ENCODE results near the gene LETMD1. TPM values are rescaled to one million over a fixed set of nuclear protein-coding genes. Genes with fewer than 3 reads are reported as not detected.

LETMD1 gene
- polyA plus RNA-seq, 1 of the 3 experiments (the other 2 are of a cell fraction) = 67.8 TPM

DNA sequence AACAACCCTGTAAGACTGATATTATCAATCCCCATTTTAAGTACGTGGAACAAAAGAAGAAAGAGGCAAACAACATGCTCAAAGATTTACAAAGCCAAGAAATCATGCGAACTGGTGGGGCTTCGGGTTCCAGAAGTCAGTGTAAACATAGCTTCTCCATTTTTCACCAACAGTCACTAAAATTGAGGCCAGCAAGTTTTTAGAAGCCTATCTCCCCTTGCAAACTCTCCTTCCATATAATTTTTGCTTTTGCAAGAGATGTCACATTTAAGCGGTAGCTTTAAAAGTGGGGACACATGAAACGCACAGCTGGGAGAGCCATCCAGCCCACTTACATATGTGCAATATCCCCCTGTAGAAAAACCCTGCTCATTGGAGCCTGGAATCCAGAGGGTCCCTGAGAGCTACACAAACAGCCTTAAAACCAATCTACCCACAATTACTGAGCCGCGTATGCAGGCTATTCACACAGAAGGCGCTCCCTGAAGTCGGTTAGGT, 22.7 kb upstream of the LETMD1 start:
- Histone ChIP-seq H4K20me1 (ENCODE audit: insufficient read depth) (no peaks in the 10 kb centered on the region), H2AFZ (ENCODE audit: low read depth) (peak overlapping the region; percentile 49), H3K4me1 (ENCODE audit: control insufficient read depth in 1 of 2, insufficient read depth in 2 of 2, low read depth in 1 of 2, low read length in 1 of 2) (peaks cover 0 to 4% of the 10 kb centered on the region in 2 experiments; a peak in 2 of 4 replicates), H3F3A (replicated peaks; ENCODE audit: insufficient read depth) (no peaks in the 10 kb centered on the region), H3K4me2 (peak overlapping the region; percentile 96), H3K27me3 (ENCODE audit: insufficient read depth) (no peaks in the 10 kb centered on the region), H3K79me2 (ENCODE audit: insufficient read depth) (peaks cover 58% of the 10 kb centered on the region), H3K9me2 (no peaks in the 10 kb centered on the region), H3K9ac (peak overlapping the region; percentile 77), H3K27ac (ENCODE audit: low read depth in 2 of 2, low read length in 1 of 2) (peak overlapping the region; percentile 48 to 81), H3K9me3 (no peaks in the 10 kb centered on the region), H3K36me3 (replicated peaks in 1 of 2; ENCODE audit: control insufficient read depth in 1 of 2, insufficient read depth in 2 of 2, low read length in 1 of 2) (no peaks in the 10 kb centered on the region), H3K4me3 (ENCODE audit: low read depth in 2 of 2, low read length in 1 of 2) (peak overlapping the region; percentile 57 to 88)
- no peak for DNase-seq
- TF ChIP-seq FOXJ3 (CRISPR knock-in tag; IDR thresholded peaks at IDR 0.05) (no peak), RAD21 (IDR thresholded peaks at IDR 0.05; ENCODE audit: low read length) (no peak), NFIC (IDR thresholded peaks at IDR 0.05; ENCODE audit: borderline replicate concordance) (no peak), CHD2 (IDR thresholded peaks at IDR 0.05; ENCODE audit: low read length, partially characterized antibody) (no peak), SIN3A (IDR thresholded peaks at IDR 0.05; ENCODE audit: borderline replicate concordance, low read depth, low read length) (no peak), EP300 (IDR thresholded peaks at IDR 0.05; ENCODE audit: borderline replicate concordance in 1 of 2, low read depth in 1 of 2, low read length in 1 of 2) (no peak), MEF2A (IDR thresholded peaks at IDR 0.05; ENCODE audit: borderline replicate concordance, low read depth) (no peak), TCF12 (IDR thresholded peaks at IDR 0.05) (no peak)
- TF ChIP-seq, protein P1, sequence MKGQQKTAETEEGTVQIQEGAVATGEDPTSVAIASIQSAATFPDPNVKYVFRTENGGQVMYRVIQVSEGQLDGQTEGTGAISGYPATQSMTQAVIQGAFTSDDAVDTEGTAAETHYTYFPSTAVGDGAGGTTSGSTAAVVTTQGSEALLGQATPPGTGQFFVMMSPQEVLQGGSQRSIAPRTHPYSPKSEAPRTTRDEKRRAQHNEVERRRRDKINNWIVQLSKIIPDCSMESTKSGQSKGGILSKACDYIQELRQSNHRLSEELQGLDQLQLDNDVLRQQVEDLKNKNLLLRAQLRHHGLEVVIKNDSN (IDR thresholded peaks at IDR 0.05; ENCODE audit: borderline replicate concordance, low read depth) = no peak
- 29% methylated on average over 5 of the region's 9 CpGs for WGBS (ENCODE audit: low lambda C conversion rate)
- CTCF ChIA-PET = interaction anchor here (0.7 to 1.4 kb wide), 2 partner anchors 22 to 200 kb away, joined by 3 read pairs; no protein-coding TSS in a partner anchor
- POLR2A ChIA-PET = interaction anchor here (0.6 to 2.2 kb wide), 2 partner anchors 42 to 58 kb away, joined by 3 to 9 read pairs; partner anchors contain the start of gene CSRNP2

DNA sequence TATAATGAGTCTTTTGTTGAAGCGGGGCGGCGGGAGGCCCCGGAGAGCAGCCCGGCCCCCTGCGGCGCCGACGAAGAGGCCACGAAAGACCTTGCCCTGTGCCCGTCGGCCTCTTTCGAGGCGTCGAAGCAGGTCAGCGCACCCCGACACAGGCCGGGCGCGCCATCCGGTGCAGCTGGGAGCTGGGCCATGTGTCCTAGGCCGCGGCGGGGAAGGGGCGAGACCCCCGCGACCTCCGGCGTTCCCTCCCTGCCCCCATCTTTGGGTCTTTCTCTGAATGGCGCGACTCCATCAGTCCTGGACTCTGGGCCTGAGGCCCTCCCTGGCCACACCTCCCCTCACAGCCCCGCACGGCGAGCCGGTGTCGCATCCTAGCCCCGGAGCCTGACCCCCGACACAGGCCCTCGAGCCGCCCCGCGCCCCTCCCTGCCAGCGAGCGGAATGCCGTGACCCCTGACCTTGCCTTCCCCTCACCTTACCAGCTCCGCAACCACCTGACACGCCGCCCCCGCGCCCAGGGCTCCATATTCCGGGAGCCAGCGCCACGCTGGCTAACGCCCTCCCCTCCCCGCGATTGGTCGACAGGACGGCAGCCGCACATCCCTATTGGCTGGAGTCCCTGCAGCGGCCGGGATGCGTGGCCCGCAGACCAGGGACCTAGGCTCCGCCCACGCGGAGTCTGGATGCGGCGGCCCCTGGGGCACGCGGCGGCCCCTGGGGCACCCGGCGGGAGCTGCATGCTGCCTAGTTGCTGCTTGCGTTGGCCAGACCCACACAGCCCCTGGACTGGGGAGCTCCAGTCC, 22.1 kb upstream of the LETMD1 start, which contains the start of gene SLC11A2:
SLC11A2 (minus strand) TSS at position 549 of the 803 bp plus-strand sequence. CDS start 15,656 bp downstream, outside the sequence.
- DNase-seq = peak; percentile 98
- WGBS (ENCODE audit: low lambda C conversion rate) = 3% methylated on average over 8 of the region's 74 CpGs
- peaks cover 52% of the 10 kb centered on the region for H3K79me2 ChIP-seq (ENCODE audit: insufficient read depth)
- TF ChIP-seq EP300 (IDR thresholded peaks at IDR 0.05; ENCODE audit: borderline replicate concordance in 1 of 2, low read depth in 1 of 2, low read length in 1 of 2) (no peak), SIN3A (IDR thresholded peaks at IDR 0.05; ENCODE audit: borderline replicate concordance, low read depth, low read length) (no peak), GATA2 (CRISPR knock-in tag; IDR thresholded peaks at IDR 0.05) (no peak), RCOR1 (IDR thresholded peaks at IDR 0.05; ENCODE audit: low read length) (0 out of 2 replicates have a peak, but pooled peaks have one; percentile 50), FOSL2 (IDR thresholded peaks at IDR 0.05; ENCODE audit: borderline replicate concordance, low read depth) (no peak), SMC3 (IDR thresholded peaks at IDR 0.05; ENCODE audit: low read depth, low read length) (no peak), POLR2AphosphoS5 (IDR thresholded peaks at IDR 0.05; ENCODE audit: low read depth, low read length) (peak; percentile 68), RAD21 (IDR thresholded peaks at IDR 0.05; ENCODE audit: low read length) (no peak), CHD2 (IDR thresholded peaks at IDR 0.05; ENCODE audit: low read length, partially characterized antibody) (peak; percentile 54), TAF1 (IDR thresholded peaks at IDR 0.05; ENCODE audit: borderline replicate concordance, low read depth, low read length) (0 out of 2 replicates have a peak, but pooled peaks have one; percentile 13), TEAD4 (IDR thresholded peaks at IDR 0.05; ENCODE audit: borderline replicate concordance, insufficient read depth) (no peak), MEF2A (IDR thresholded peaks at IDR 0.05; ENCODE audit: borderline replicate concordance, low read depth) (no peak), RFX5 (IDR thresholded peaks at IDR 0.05; ENCODE audit: low read length) (peak; percentile 79), ELF1 (IDR thresholded peaks at IDR 0.05) (no peak)
- TF ChIP-seq, protein P2, sequence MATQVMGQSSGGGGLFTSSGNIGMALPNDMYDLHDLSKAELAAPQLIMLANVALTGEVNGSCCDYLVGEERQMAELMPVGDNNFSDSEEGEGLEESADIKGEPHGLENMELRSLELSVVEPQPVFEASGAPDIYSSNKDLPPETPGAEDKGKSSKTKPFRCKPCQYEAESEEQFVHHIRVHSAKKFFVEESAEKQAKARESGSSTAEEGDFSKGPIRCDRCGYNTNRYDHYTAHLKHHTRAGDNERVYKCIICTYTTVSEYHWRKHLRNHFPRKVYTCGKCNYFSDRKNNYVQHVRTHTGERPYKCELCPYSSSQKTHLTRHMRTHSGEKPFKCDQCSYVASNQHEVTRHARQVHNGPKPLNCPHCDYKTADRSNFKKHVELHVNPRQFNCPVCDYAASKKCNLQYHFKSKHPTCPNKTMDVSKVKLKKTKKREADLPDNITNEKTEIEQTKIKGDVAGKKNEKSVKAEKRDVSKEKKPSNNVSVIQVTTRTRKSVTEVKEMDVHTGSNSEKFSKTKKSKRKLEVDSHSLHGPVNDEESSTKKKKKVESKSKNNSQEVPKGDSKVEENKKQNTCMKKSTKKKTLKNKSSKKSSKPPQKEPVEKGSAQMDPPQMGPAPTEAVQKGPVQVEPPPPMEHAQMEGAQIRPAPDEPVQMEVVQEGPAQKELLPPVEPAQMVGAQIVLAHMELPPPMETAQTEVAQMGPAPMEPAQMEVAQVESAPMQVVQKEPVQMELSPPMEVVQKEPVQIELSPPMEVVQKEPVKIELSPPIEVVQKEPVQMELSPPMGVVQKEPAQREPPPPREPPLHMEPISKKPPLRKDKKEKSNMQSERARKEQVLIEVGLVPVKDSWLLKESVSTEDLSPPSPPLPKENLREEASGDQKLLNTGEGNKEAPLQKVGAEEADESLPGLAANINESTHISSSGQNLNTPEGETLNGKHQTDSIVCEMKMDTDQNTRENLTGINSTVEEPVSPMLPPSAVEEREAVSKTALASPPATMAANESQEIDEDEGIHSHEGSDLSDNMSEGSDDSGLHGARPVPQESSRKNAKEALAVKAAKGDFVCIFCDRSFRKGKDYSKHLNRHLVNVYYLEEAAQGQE (IDR thresholded peaks at IDR 0.05; ENCODE audit: low read depth, low read length) = no peak
- TF ChIP-seq, protein P3, sequence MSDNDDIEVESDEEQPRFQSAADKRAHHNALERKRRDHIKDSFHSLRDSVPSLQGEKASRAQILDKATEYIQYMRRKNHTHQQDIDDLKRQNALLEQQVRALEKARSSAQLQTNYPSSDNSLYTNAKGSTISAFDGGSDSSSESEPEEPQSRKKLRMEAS (IDR thresholded peaks at IDR 0.05; ENCODE audit: low read depth) = peak; percentile 91

More for the DNA sequence above, 22.1 kb upstream of the LETMD1 start, which contains the start of gene SLC11A2:
- Histone ChIP-seq H3F3A (replicated peaks; ENCODE audit: insufficient read depth) (no peaks in the 10 kb centered on the region), H2AFZ (ENCODE audit: low read depth) (peak within 1 kb of the TSS; percentile 95), H3K9ac (peak within 1 kb of the TSS; percentile 77), H3K9me3 (no peaks in the 10 kb centered on the region), H3K4me3 (ENCODE audit: low read depth in 2 of 2, low read length in 1 of 2) (peak within 1 kb of the TSS; percentile 57 to 88), H4K20me1 (ENCODE audit: insufficient read depth) (no peaks in the 10 kb centered on the region), H3K9me2 (no peaks in the 10 kb centered on the region), H3K27me3 (ENCODE audit: insufficient read depth) (no peaks in the 10 kb centered on the region), H3K36me3 (replicated peaks in 1 of 2; ENCODE audit: control insufficient read depth in 1 of 2, insufficient read depth in 2 of 2, low read length in 1 of 2) (no peaks in the 10 kb centered on the region), H3K4me2 (peak within 1 kb of the TSS; percentile 96), H3K27ac (ENCODE audit: low read depth in 2 of 2, low read length in 1 of 2) (peak within 1 kb of the TSS; percentile 48 to 81), H3K4me1 (ENCODE audit: control insufficient read depth in 1 of 2, insufficient read depth in 2 of 2, low read depth in 1 of 2, low read length in 1 of 2) (peaks cover 0 to 4% of the 10 kb centered on the region in 2 experiments; a peak in 2 of 4 replicates)
- POLR2A ChIA-PET = interaction anchor here (0.6 to 2.2 kb wide), 5 partner anchors 10 to 521 kb away, joined by 3 to 9 read pairs (median 4); partner anchors contain the start of genes CSRNP2 and DIP2B
- CTCF ChIA-PET = interaction anchor here (0.7 to 2.5 kb wide), 5 partner anchors 21 to 520 kb away, joined by 3 to 11 read pairs (median 3); partner anchors contain the start of gene ATF1
